GM19324 (cell line): Measurements from ENCODE around the gene SNX7.

ENCODE experiments used
- ATAC-seq: cut with Tn5 transposase; IDR thresholded peaks from one replicate; pipeline ENCODE4 v1.9.1; 2021; ENCODE audit warnings: mild to moderate bottlenecking, moderate library complexity; ENCODE audit not compliant: unreplicated experiment, low FRiP score

SNX7 gene

DNA sequence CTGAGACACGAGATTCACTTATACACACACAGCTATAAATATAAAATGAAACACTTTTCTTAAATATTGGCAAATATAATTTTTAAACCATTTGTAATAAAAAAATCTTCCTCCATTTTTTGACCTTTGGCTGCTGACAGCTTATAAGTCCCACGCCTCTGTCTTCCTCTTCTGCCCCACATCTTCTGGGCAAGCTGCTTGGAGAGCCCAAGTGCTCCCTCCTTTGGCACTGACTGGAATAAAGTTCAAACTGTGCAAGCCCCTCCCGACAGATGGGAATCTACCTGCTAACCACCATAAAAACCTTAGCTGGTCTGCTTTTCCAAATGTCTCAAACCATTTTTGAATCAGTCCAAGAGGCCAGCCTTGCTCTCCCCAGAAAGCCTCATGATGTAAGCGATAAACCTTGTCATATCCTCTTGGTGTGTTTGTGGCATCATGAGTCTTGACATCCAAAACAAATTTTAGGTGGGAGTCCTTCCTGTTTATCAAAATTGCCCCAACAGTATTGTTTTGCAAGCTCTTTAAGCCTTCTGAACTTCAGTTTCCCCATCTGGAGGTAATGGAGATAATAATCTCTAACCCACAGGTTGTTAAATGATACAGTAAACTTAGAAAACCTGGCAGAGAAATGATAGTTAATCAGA is 99.8 kb downstream of the SNX7 start:
- no peak for ATAC-seq

DNA sequence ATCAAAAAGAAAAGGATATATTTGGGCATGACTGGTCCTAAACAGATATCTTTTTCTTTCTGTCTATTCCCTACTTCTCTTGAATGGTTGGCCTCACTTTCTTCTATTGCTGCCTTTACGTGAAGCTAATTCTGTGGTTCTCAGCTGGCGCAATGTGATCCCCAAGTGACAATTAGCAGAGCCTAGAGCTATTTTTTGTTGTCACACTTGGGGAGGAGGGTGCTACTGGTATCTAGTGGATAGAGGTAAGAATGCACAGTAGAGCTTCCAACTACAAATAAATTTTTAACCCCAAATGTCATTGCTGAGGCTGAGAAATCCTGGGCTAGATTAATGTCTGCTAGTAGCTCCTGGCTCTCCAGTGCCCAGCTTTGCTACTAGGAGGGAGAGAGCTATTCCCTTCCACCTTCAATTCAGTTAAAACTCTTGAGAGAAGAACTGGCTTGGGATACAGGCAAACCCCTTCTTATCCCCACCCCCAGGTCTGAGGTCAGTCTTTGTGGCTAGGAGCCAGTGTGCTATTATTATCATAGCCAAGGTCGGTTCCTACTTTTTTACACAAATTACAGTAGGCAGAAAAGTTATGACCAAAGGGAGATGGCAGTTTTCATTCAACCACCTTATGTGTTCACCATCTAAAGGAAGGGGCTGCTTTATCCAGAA is 102.1 kb downstream of the SNX7 start:
- no peak for ATAC-seq

DNA sequence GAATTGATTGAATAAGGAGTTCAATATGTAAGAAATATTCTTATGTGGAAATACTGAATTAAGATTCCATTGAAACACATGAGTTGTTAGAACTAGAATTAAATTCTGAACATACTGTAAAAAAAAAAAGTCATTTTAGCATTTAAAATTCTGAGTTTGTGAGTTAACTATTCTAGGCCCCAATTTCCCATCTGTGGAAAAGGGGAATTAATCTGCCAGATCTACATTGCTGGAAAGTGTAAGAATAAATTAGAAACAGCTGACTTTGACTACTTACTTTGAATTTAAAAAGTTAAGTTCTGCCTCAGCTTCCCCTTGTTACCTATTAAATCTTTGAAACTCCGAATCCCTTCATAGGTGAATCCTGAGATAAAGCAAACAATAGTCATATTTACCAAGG is 103.0 kb downstream of the SNX7 start:
- no peak for ATAC-seq

GRCh38 chr1:98766255-98766654 is 104.7 kb downstream of the SNX7 start:
- peak; percentile 73 for ATAC-seq

DNA sequence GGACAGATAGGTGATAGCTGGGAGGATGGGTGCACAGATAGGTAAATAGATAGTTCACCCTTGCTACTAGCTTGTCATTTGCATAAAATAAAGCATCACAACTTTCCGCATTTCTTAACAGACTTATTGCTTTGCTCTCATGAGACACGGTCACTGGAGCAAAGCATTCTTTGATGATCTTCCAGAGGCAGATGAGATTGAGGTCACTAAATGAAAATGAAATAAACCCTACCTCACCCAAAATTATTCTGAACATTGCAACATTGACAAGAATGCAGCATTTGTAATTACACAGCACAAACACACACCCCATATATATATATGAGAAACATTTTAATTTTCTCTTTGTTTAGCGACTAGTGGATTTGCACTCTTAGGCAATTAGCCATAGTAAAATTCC is 107.6 kb downstream of the SNX7 start:
- no peak for ATAC-seq

- no peak for ATAC-seq
These were observed 120.4 kb downstream of the SNX7 start for GRCh38 chr1:98781906-98782305.

- no peak for ATAC-seq
These were observed 122.3 kb downstream of the SNX7 start for GRCh38 chr1:98783821-98784220.

DNA sequence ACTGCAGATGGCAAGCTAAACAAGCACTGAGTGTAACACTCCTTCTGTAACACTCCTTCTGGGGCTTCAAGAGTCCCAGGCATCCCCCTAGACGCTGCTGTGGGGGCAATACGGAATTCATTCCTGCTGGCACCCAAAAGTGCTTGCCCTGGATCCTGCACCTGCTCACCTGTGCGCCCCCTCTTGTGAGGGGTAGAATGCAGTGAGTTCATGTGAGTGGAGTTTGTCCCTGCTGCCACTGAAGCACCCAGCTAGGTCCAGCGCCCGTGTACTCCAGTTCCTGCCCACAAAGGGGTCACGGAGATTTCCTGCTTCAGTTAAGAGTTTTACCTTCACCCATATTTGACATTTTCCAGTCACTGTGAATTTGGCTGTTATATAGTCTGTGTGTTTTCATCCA is 130.0 kb downstream of the SNX7 start:
- no peak for ATAC-seq

- no peak for ATAC-seq
These were observed 130.6 kb downstream of the SNX7 start for GRCh38 chr1:98792123-98792522.

DNA sequence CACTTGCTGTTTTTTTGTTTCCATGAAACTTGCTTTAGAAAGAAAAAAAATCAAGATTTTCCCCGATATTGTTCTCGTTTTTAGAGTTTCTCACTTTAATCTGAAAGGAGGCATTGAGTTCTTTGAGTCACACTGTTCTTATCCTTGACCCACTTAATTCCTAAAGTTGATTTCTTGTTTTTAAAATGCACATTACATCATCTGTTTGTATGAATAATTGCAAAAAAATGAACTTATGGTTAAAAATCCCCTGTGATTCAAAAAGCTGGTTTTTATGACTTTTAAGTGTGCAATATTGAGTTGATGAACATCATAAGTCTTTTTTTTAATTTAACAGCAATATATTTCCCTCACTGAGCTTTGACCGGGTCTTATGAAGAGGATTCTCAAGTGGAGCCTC is 131.6 kb downstream of the SNX7 start:
- ATAC-seq = no peak

GRCh38 chr1:98794196-98794886 is 132.8 kb downstream of the SNX7 start:
- peak; percentile 93 for ATAC-seq

- ATAC-seq = no peak
These were observed 134.5 kb downstream of the SNX7 start for GRCh38 chr1:98796049-98796448.

GRCh38 chr1:98797506-98797905 is 136.0 kb downstream of the SNX7 start:
- ATAC-seq = no peak
